LNCaP clone FGC (cell line): ENCODE data around the gene TFDP2.
"Not testable (repeated sequence)": the region's sequence is repeated elsewhere in the genome, so short reads cannot be mapped to it uniquely, and the experiment has no call there.

Experiments used
- DNase-seq: peaks from one replicate; pipeline ENCODE4 v3.0.0-alpha.2; 2011; ENCODE audit warnings: low read depth
- H3K4me3 ChIP-seq: 2 replicates; pipeline ENCODE4 v1.5.1; 2011; ENCODE audit warnings: mild to moderate bottlenecking, low read depth, low read length, control low read depth
- CTCF ChIP-seq: IDR thresholded peaks from 2 replicates; pipeline ENCODE4 v1.5.1; 2012; ENCODE audit warnings: mild to moderate bottlenecking; ENCODE audit not compliant: control insufficient read depth, insufficient read depth; ENCODE audit errors: extremely low read depth

Gene TFDP2

GRCh38 chr3:142106548-142106947 lies 42.8 kb downstream of the TFDP2 start:
- H3K4me3 ChIP-seq: no peak overlapping the region
- DNase-seq: no peak
- no peak for TF ChIP-seq CTCF

DNA sequence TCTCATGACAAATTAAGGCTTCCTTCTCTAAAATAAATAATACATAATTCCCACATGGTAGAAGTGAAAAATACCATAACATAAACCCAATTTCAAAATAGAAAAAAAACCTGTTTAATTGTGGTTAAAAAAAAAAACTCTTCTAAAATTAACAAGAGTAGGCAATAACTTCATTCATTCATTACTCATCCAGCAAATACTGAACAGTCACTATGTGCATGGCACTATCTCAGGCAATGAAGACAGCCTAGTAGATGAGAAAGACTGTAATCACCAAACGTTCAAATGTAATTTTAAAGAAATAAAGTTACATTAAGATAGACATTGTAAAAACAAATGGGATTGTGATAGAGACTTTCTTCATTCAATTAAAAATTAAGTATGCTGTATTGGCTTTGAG lies 43.4 kb downstream of the TFDP2 start:
- no peak for DNase-seq
- no peak overlapping the region for H3K4me3 ChIP-seq
- TF ChIP-seq CTCF: no peak

DNA sequence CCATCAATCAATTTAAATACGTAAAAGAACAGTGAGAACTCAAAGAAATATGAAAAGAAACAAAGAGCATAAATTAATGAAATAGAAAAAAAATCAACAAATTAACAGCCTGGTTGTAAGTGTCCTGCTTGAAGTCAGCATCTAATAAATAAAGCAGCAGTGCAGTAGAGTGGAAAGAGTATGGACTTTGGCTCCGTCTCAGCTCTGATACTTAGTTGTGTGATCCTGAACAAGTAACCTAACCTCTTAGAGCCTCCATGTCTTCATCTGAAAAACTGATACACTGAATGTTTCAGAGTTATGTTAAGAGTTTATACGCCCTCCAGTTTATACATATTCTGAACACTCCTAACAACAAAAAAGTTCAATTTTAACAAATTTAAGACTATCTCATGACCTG lies 44.6 kb downstream of the TFDP2 start:
- no peak overlapping the region for H3K4me3 ChIP-seq
- no peak for TF ChIP-seq CTCF
- DNase-seq: no peak

GRCh38 chr3:142098964-142099363 lies 50.4 kb downstream of the TFDP2 start:
- H3K4me3 ChIP-seq: no peak overlapping the region
- DNase-seq: no peak
- TF ChIP-seq CTCF: no peak

DNA sequence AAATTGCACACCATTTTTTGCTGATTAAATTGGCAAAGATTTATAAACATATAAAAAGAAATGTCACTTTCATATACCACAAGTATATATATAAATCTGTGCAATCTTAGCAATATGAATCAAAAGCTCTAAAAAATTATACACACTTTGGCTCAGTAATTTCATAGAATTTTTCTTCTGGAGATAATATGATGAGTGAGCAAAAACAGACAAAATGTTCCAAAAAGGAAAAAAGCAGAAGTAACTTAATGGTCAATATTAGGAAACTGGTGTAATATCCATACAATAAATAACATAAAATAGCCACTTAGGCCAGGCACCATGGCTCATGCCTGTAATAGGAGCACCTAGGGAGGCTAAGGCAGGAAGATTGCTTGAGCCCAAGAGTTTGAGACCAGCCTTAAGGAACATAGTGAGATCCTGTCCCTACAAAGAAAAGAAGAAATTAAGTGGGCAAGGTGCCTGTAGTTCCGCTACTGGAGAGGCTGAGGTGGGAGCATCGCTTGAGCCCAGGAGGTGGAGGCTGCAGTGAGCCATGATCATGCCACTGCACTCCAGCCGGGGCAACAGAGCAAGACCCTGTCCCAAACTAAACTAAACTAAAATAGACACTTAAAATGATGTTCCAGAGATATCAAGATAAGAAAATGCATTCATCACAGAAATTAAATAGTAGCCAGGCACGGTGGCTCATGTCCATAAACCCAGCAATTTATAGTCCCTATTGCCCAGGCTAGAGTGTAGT lies 52.1 kb downstream of the TFDP2 start:
- no peak for DNase-seq
- H3K4me3 ChIP-seq: no peak overlapping the region
- TF ChIP-seq CTCF: no peak

GRCh38 chr3:142095841-142096240 lies 53.5 kb downstream of the TFDP2 start:
- no peak overlapping the region for H3K4me3 ChIP-seq
- TF ChIP-seq CTCF: no peak
- DNase-seq: no peak

- not testable (repeated sequence) for H3K4me3 ChIP-seq, DNase-seq
Measured at GRCh38 chr3:142088925-142089324, 60.4 kb downstream of the TFDP2 start.
